Neutrophil (primary cell): ENCODE data around the gene MARCHF10.
"Not testable (repeated sequence)": the region's sequence is repeated elsewhere in the genome, so short reads cannot be mapped to it uniquely, and the experiment has no call there.

Source experiments
- H3K27ac ChIP-seq: fragments of 200-600 bp; sonication (generic); 2 replicates; pipeline ENCODE4 v1.5.1; 2016; ENCODE audit warnings: mild to moderate bottlenecking, moderate library complexity
- H3K27me3 ChIP-seq: fragments of 200-600 bp; sonication (generic); 2 replicates; pipeline ENCODE4 v1.6.0; 2016; ENCODE audit warnings: mild to moderate bottlenecking
- H3K36me3 ChIP-seq: fragments of 200-600 bp; sonication (generic); 2 replicates; pipeline ENCODE4 v1.5.1; 2017
- H3K4me1 ChIP-seq, 2 experiments: fragments of 200-600 bp in 1 of 2; sonication (generic) in 1 of 2; 1 replicate in 1 of 2; 2 replicates in 1 of 2; pipeline versions ENCODE4 v1.5.1 to v1.6.1; 2013 to 2016; ENCODE audit warnings: low read depth in 1 of 2, low read length in 1 of 2, mild to moderate bottlenecking in 1 of 2, moderate library complexity in 1 of 2; ENCODE audit not compliant: control insufficient read depth in 1 of 2, insufficient read depth in 1 of 2
- H3K4me3 ChIP-seq, 2 experiments: fragments of 200-600 bp in 1 of 2; sonication (generic) in 1 of 2; 1 replicate in 1 of 2; 2 replicates in 1 of 2; pipeline ENCODE4 v1.5.1; 2013 to 2016; ENCODE audit warnings: low read depth in 1 of 2, low read length in 1 of 2, mild to moderate bottlenecking in 1 of 2, moderate library complexity in 1 of 2
- H3K9me3 ChIP-seq: fragments of 200-600 bp; sonication (generic); 2 replicates; pipeline ENCODE4 v1.5.1; 2016
- CTCF ChIP-seq: fragments of 200-600 bp; sonication (generic); IDR thresholded peaks from 2 replicates; pipeline ENCODE4 v1.5.1; 2016; ENCODE audit warnings: antibody characterized with exemption

MARCHF10 gene

DNA sequence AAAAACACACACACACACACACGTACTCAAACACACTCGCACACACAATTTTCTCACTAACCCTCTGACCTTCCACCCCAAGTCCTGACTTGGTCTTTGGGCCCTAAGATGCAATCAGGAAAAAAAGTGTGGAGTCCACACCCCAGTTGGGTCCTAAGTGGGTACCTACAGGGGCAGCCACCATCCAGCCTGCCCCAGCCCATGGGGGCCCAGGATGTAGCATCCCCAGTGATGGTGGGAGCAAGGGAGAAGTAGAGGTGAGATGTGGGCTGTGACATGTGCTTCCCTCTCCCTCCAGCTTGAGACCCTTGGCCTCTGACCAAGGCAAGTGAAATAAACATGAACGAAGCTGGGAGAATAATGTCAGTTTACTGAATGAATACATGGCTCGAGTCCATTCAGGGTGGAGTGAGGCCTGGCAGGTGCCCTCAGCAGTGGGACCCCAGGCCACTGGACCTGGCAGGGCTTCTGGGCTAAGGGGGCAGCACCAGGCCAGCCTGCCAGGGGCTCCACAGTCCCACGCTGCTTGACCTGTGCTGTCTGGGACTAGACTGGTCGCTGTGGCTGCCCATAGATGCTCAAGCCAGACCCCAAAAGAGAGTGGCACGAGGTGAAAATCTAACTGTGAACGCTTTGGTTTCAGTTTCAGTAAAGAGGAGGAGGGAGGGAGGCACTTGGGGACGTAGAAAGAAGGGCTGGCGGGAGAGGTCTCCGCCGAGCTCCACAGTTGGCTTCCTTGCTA lies 107.0 kb downstream of the MARCHF10 start:
- Histone ChIP-seq H3K9me3 (no peaks in the 10 kb centered on the region), H3K27ac (no peak overlapping the region), H3K36me3 (no peaks in the 10 kb centered on the region), H3K4me1 (peaks cover 5 to 12% of the 10 kb centered on the region in 2 experiments), H3K27me3 (peaks cover 32% of the 10 kb centered on the region), H3K4me3 (no peak overlapping the region)
- no peak for TF ChIP-seq CTCF

- H3K4me1 ChIP-seq, H3K27me3 ChIP-seq, H3K27ac ChIP-seq, H3K4me3 ChIP-seq, H3K36me3 ChIP-seq, H3K9me3 ChIP-seq: not testable (repeated sequence)
Observed at GRCh38 chr17:62698459-62698858, 109.7 kb downstream of the MARCHF10 start.

DNA sequence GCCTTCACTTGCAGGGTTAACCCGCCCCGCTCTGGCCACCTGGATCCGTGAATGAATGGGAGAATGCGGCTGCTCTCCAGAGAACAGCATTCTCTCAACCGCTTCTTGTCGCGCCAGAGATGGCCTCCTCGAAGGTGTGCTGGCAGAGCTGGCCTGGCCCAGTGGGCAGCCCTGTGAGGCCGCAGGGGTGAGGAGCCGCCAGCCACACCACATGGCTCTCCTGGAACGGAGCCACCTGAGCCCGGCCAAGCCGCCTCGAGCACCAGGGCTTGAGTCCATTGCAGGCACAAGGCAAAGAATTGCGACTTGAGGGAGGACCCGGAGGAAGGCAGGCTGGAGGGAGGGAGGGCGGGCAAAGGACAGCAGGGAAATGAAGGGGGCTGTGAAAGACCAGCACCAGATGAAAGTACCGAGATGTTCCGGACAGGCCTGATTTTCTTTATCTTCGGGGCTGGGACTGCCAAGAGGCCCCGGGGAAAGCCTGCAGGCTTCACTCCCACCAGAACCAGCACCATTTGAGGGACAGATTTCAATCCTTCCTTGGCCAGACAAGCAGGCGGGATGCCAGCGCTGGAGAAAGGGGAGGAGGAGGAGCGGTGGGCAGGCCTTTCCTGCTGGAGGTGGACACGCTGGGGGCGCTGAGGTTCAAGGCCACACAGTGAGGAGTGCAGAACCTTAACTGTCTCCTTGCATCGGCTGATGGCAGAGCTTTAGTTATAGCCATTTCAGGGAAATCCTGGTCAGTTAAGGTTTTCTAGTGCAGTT lies 111.2 kb downstream of the MARCHF10 start:
- Histone ChIP-seq H3K4me1 (peaks cover 0 to 3% of the 10 kb centered on the region in 2 experiments), H3K27ac (no peak overlapping the region), H3K36me3 (no peaks in the 10 kb centered on the region), H3K9me3 (no peaks in the 10 kb centered on the region), H3K27me3 (no peaks in the 10 kb centered on the region), H3K4me3 (no peak overlapping the region)
- TF ChIP-seq CTCF, result no peak

DNA sequence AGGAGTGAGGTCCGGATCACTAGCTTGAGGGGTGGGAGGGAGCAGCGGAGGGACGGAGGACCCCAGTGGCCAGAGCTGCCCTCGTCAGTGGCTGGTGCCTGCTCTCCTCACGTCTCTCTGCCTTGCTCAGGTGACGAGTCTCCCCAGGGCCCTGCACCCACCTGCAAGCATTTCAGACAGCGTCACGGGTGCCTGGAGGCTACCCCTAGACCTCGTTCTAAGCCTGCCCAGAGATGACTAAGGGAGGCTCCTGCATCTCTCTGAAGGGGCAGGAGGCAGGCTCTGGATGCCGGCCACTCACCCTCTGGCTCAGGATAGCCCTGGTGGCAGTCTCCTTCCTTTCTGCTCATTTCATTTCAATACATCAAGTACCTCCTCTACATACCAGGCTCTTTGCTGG lies 111.9 kb downstream of the MARCHF10 start:
- H3K27me3 ChIP-seq, result no peaks in the 10 kb centered on the region
- no peaks in the 10 kb centered on the region for H3K9me3 ChIP-seq
- H3K4me1 ChIP-seq, result peaks cover 0 to 3% of the 10 kb centered on the region in 2 experiments
- H3K27ac ChIP-seq, result no peak overlapping the region
- H3K4me3 ChIP-seq, result no peak overlapping the region
- H3K36me3 ChIP-seq, result no peaks in the 10 kb centered on the region
- TF ChIP-seq CTCF, result no peak

DNA sequence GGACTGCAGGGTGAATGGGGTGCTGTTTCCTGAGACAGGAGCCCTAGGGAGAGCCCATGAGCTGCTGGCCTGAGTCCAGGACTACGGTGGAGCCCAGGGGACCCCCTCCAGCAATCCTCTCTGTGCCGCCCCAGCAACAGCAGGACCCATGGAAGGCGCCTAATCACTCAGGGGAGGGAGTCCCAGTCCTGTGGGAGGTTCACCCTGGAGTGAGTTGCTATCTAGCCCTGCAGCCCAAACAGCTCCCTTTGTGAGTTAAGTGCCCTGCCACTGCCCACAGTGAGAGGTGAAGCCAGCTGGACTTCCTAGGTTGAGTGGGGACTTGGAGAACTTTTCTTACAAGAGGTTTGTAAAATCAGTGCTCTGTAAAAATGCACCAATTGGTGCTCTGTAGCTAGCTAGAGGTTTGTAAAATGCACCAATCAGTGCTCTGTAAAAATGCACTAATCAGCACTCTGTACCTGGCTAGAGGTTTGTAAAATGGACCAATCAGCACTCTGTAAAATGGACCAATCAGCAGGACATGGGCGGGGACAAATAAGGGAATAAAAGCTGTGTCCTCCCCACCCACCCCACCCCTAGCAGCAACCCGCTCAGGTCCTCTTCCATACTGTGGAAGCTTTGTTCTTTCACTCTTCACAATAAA lies 112.9 kb downstream of the MARCHF10 start:
- not testable (repeated sequence) for H3K9me3 ChIP-seq, H3K27me3 ChIP-seq, H3K4me1 ChIP-seq, H3K36me3 ChIP-seq, H3K27ac ChIP-seq, H3K4me3 ChIP-seq

DNA sequence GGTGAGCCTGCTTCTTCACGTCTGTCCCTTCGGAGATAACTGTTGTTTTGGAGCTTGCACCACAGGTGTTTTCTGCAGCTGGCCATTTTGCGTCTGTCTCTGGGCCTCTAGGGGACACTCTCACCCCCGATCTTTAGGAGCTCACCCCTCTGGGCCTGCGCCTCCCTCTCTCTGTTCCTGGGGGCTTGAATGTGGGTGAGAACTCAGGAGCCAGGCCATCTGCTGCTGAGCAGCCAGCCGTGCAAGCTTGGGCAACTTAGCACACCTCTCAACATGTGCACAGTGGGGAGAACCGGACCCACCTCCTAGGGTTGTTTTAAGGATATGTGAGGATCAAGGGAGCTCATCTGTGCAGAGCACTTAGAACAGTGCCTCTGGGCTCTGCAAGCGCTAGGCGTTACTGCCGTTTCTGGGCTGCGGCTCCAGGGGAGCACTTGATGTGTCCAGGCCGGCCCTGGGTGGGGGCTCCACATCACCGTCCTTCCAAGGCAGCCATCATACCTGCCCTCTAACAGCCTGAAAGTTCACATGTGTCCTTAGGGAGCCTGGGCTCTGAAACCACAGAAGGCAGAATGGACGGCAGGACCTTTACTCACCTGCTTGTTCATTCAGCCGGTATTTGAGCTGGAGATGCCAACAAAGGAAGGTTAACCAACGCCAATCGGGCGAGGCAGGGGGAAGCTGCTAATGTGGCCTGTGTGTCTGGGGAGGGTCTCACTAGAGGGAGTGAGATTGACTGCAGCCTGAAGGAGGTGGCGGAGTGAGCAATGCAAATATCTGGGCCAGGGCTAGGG lies 114.3 kb downstream of the MARCHF10 start:
- H3K4me1 ChIP-seq, result peaks cover 0 to 3% of the 10 kb centered on the region in 2 experiments
- no peak overlapping the region for H3K4me3 ChIP-seq
- no peaks in the 10 kb centered on the region for H3K9me3 ChIP-seq
- H3K27ac ChIP-seq, result no peak overlapping the region
- TF ChIP-seq CTCF, result no peak
- H3K36me3 ChIP-seq, result no peaks in the 10 kb centered on the region
- H3K27me3 ChIP-seq, result no peaks in the 10 kb centered on the region
